VCaP (cell line): ENCODE data around the gene GBGT1.

Experiments
- H3K27ac ChIP-seq: fragments of 450-650 bp; 2 replicates; pipeline ENCODE4 v1.5.1; 2017
- TF ChIP-seq, protein P1 (sequence below): fragments of 450-650 bp; conservative IDR thresholded peaks from 2 replicates; pipeline ENCODE4 v1.5.1; 2017; ENCODE audit warnings: mild to moderate bottlenecking, moderate library complexity

The GBGT1 gene

GRCh38 chr9:133113163-133113948 lies 50.4 kb downstream of the GBGT1 start:
- peak overlapping the region; percentile 96 for H3K27ac ChIP-seq
- TF ChIP-seq, protein P1, sequence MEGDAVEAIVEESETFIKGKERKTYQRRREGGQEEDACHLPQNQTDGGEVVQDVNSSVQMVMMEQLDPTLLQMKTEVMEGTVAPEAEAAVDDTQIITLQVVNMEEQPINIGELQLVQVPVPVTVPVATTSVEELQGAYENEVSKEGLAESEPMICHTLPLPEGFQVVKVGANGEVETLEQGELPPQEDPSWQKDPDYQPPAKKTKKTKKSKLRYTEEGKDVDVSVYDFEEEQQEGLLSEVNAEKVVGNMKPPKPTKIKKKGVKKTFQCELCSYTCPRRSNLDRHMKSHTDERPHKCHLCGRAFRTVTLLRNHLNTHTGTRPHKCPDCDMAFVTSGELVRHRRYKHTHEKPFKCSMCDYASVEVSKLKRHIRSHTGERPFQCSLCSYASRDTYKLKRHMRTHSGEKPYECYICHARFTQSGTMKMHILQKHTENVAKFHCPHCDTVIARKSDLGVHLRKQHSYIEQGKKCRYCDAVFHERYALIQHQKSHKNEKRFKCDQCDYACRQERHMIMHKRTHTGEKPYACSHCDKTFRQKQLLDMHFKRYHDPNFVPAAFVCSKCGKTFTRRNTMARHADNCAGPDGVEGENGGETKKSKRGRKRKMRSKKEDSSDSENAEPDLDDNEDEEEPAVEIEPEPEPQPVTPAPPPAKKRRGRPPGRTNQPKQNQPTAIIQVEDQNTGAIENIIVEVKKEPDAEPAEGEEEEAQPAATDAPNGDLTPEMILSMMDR = no peak

GRCh38 chr9:133112663-133113026 lies 51.1 kb downstream of the GBGT1 start:
- TF ChIP-seq, protein P1 = no peak
- H3K27ac ChIP-seq = no peak overlapping the region

DNA sequence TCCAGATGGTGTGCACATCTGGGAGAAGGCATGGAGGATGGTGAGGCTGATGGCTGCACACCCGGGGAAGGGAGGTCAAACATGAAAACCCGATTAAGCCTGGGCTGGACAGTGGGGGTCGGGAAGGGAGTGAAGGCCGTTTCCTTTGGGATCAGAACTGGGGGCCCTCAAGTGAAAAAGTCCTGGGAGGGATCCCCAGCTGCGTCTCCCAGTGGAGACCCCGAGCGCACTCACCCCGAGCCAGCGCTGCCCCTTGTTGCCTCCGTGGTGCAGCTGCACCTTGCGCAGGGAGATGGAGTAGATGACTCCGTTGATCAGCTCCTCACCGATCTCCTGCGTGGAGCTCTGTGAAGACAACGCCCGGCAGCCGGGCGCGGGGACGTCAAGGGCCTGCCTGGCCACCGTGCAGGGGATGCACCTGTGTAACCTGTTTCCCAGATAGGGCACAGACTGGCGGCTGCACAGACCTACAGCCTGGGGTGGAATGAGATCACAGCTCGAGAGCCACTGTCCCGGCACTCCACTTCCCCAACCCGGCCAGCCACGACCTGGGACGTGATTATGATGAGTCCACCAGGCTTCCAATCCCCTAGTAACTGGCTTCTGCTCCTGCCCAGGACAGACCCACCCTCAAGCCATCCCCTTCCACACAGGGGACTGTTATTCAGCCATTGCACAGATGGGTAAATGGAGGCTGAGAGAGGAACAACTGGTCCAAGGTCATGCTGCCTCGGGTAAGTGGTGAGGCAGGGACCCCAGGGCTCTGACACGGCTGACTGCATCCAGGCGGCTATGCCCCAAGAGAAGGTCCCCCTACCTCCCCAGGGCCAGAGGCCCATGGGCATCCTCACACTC lies 51.7 kb downstream of the GBGT1 start:
- H3K27ac ChIP-seq = no peak overlapping the region
- TF ChIP-seq, protein P1 = no peak

DNA sequence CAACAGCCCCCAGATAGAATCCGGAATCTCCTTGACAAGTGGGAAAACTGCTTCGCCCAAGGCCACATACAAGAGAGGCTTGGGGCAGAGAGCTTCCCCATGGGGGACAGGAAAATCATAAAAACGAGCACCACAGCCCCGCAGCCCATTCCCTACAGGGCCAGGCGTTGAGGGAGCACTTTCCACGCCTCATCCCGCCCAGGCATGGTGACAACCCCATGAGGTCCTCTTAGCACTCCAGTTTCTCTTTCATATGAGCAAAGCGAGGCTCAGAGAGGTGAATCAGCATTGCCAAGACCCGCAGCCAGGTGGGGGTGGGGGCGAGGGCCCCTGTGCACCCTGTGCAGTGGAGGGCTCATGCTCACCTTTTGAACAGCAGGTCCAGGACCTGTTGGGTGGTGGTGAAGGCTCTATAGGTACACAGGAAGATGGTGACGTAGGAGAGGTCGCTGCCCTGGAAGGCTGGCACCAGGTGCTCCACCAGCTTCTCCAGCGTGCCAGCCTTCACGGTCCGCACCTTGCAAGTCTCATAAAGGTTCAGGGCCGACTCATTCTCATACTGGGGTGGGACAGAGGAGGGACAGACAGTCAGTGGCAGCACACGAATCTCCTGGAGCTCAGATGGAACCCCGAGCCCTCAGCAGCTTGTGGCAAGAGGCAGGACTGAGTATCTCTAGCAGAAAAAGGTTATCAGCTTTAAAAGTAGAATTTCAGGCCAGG lies 53.6 kb downstream of the GBGT1 start:
- TF ChIP-seq, protein P1 = no peak
- no peak overlapping the region for H3K27ac ChIP-seq

DNA sequence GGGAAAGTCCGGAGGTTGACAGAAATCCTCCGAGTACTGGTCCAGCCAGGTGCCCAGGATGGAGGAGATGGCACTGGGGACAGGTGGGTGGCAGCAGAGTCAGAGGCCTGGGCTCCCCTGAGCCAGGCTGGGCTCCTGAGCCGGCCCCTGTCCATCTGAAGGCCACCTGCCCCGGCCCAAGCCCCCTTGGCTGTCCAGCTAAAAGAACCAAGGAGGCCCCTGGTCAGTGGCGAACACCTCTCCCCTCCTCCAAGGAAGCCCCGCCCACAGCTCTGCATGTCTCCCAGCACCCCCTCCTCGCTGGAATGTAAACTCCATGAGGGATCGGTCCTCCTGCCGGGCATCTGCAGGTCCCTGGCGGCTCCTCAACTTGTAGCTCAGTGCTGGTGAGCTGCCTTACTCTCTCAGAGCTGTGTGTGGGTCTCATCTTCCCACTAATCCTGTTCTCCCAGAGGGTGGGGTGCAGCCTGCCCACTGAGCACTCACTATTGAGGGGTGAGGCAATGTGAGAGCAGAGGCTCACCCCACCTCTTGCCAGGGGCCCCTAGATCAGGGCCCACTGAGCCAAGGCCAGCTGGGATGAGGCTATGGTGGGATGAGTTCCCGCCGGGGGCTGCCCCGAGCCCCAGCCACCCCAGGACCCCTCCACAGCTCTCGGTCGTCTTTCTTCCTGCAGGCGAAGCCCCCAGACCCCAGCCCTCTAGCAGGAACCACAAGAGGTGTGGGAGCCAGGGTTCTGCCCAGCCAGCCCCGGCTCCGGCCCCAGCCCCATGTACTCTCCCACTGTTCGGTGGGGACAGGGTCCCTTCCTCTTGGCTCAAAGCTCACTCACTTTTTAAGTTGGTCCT lies 54.7 kb downstream of the GBGT1 start:
- TF ChIP-seq, protein P1 = no peak
- no peak overlapping the region for H3K27ac ChIP-seq

GRCh38 chr9:133107961-133108793 lies 55.5 kb downstream of the GBGT1 start:
- TF ChIP-seq, protein P1 = no peak
- H3K27ac ChIP-seq = no peak overlapping the region
